NCI-H2196 treated with DMSO at 0.1 percent for 48 hours (cell line): ENCODE data around the gene C11orf52.

Experiments
- DNase-seq: peaks from one replicate; lab custom pipeline; 2025; ENCODE audit not compliant: unreplicated experiment; lab: John Stamatoyannopoulos, UW

The C11orf52 gene

DNA sequence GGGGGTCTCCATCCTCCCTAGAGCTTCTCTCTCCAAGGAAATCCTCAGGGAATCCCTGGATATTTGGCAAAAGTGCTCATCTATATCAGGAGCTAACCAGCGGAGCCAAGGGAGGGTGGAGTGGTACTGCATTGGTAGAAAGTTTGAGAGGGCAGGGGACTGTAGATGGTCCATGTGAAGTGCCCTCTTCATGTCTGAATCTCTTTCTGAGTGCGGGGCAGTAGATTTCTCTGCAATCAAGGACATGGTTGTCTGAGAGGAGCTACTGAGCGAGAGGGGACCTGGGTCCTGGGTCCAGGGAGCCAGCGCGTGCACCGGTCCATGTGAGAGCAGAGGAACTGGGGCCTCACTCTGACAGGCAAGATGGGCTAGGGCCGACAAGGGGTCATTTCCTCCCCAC lies 19.1 kb downstream of the C11orf52 start:
- no peak for DNase-seq

DNA sequence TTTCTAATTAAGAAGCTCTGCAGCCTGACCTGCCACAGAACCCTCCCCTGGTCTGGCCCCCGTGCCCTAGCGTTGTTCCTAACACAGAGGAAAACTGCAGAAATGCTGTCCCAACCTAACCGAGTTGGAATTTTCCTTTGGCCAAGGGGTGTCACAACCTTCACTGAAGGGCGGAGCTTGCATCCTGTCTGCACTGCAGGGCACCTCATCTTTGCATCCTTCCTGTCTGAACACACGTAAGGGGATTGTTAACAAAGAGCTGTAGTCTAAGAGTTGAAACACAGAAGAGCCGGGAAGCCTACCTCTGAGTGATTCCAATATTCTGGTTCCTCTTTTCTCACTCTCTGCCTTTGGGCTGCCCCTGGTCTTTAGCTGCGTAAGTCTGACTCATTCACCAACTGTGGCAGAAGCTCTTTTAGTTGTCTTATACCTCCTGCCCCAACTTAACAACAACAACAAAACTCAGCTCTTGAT lies 20.0 kb downstream of the C11orf52 start:
- no peak for DNase-seq

- no peak for DNase-seq
Measured at GRCh38 chr11:111939836-111940604, 21.3 kb downstream of the C11orf52 start.

GRCh38 chr11:111941963-111942362 lies 23.2 kb downstream of the C11orf52 start:
- no peak for DNase-seq

GRCh38 chr11:111942829-111943228 lies 24.1 kb downstream of the C11orf52 start:
- no peak for DNase-seq

- DNase-seq: no peak
Measured at GRCh38 chr11:111944139-111944538, 25.4 kb downstream of the C11orf52 start.

GRCh38 chr11:111944651-111945051 lies 25.9 kb downstream of the C11orf52 start:
- DNase-seq: no peak

GRCh38 chr11:111945198-111945597 lies 26.5 kb downstream of the C11orf52 start:
- DNase-seq: no peak

GRCh38 chr11:111946499-111946898 lies 27.8 kb downstream of the C11orf52 start:
- DNase-seq: no peak

GRCh38 chr11:111947143-111947542 lies 28.4 kb downstream of the C11orf52 start:
- DNase-seq: no peak

DNA sequence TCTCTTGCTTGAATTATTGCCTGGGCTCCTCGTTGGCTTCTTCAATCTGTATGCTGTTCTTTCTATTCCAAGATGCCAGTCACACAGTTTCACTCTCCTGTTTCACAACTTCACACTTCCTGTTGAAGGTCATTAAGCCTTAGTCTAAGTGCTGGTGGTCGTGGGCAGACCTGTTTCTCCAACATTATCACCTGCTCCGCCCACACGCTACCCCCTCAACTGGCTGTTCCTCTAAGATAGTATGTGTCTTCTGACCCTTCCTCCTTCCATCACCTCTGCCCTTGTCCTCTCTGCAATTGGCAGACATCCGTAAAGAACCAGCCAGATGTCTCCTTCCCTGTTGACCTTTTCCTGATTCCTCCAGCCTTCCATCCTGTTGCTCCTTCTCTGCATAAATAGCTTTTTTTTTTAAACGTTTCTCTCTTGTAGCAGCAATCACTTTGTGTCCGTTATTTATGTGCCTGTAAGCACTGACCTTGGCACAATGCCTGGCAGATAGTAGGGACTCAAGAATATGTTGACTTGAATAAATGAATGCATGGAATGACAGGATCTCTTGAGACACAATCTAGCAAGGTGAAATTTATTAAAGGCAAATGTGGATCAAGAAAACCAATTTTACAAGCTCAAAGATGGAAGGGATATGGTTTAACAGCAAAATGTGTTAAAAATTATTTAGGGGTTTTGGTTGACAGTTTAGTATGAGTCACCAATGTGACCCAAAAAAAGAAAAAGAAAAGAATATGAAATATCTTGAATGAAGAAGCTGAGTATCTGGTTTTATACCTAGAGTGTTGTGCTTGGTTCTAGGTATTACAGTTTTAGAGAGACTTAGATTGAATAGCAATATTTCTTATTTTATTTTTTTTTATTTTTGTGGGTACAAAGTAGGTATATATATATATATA lies 31.1 kb downstream of the C11orf52 start:
- DNase-seq: no peak

GRCh38 chr11:111951565-111951964 lies 32.9 kb downstream of the C11orf52 start:
- DNase-seq: no peak

GRCh38 chr11:111954154-111954553 lies 35.4 kb downstream of the C11orf52 start:
- no peak for DNase-seq

DNA sequence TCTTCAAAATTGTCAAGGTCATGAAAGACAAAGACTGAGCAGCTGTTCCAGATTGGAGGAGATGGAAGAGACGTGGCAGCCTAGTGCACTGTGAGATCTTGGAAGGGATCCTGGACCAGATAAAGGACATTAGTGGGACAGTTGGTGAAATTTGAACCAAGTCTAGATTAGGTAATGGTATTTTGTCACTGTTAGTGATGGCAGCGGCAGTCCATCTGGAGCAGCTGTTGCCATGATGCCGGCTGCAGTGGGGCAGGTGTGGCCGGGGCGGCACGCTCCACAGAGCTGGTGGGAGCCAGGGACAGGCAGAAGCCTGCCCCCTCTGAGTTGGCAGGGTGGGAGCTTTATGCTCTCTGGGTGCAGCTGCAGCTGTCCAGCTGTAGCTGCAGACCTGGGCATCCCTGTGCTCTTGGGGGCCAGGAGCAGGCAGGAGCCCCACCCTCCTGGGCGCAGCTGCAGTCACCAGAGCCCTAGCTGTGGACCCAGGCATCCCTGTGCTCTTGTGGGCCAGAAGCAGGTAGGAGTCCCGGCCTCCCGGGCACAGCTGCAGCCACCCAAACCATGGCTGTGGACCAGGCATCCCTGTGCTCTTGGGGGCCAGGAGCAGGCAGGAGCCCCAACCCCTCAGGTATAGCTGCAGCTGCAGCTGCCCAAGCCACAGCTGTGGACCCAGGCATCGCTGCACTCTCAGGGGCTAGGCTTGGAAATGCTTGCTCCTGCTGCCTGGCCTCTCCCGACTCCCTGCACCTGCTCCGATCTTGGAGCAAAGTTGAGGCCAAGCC lies 39.1 kb downstream of the C11orf52 start:
- DNase-seq: no peak

DNA sequence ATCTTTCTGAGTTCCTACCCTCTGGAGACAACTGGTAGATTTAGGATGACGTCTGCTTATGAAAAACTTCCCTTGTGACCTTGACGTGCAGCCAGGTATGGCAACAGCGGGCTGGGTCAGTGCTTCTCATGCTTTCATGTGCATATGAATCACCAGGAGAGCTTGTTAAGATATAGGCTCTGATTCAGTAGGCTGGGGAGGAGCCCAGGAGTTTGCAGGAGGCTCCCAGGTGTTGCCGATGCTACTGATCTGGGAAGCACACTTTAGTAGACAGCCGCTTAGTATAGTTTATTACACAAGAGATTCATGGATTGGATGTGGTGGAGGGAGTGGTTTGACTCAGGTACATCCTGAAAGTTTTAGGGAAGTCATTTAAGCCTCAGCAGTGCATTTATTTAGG lies 42.2 kb downstream of the C11orf52 start:
- no peak for DNase-seq

- no peak for DNase-seq
Measured at GRCh38 chr11:111961389-111962300, 42.9 kb downstream of the C11orf52 start.

GRCh38 chr11:111963931-111964340 lies 45.2 kb downstream of the C11orf52 start:
- no peak for DNase-seq

- DNase-seq: no peak
Measured at GRCh38 chr11:111966678-111967077, 48.0 kb downstream of the C11orf52 start.

GRCh38 chr11:111967649-111968048 lies 48.9 kb downstream of the C11orf52 start:
- no peak for DNase-seq

DNA sequence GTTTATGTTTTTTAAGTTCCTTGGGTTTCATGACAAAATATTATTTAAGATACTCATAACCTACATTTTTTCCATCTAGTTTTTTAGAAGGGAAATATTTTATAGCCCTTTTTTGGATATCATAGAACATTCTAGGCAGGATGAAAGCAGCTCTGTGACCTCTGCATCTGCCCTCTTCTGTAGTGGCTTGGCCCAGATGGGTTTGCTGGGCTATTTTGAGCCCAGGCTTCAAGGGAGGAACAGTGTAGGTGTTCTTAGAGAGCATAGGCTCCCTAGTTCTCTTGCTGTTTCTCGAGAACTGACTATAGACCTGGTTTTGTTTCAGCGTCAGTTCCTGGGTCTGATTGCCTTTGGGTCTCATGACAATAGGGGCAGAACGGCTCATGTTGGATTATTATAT lies 50.6 kb downstream of the C11orf52 start:
- DNase-seq: no peak
